ENCODE results near the gene BACH2. TPM values are rescaled to one million over a fixed set of nuclear protein-coding genes. Genes with fewer than 3 reads are reported as not detected.
A peak's percentile ranks its signal among the peaks of the same experiment; 100 is the strongest.
"Not testable (repeated sequence)": the region's sequence is repeated elsewhere in the genome, so short reads cannot be mapped to it uniquely, and the experiment has no call there.

The BACH2 gene
- total RNA-seq, 8 experiments from 2014 or later: 0.25 to 34.3 (median 19.4) TPM

DNA sequence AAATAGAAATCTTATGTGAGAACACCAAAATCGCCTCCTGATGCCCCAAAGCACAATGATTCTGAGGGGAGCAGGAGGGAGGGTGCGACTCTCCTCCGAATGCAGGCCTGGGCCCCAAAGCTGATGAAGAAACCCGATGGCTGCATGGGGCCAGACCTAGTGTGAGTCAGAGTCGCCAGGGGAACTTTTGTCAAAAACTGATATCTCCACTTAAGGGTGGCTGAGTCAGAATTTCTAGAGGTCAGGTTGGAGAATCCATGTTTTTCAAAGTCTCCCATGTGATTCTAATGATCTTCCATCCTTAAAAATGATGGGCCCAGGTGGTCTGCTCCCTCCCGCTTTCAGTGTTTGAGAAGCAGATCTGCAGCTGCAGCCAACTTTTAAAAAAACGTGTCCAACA lies 172.8 kb downstream of the BACH2 start:
- no peak overlapping the region for H3K4me3 ChIP-seq
- 17 to 96% (median 80%) methylated on average over 1 to 4 of the region's 7 CpGs; no CpG with 5 or more reads in 2 of the 10 experiments for WGBS, 10 experiments
- in situ Hi-C loops (cut with MboI; ENCODE audit: low pct_unique_long_range_greater_than_20kb in 2 of 9, low sequenced_read_pairs in 9 of 9, unreplicated experiment in 9 of 9): no loop called here
- H3K4me1 ChIP-seq (replicated peaks in 1 of 2): peaks cover 0 to 5% of the 10 kb centered on the region in 2 donors
- H3K27ac ChIP-seq: no peak overlapping the region
- no peak for ATAC-seq (replicated peaks in 6 of 8)

- ATAC-seq (replicated peaks in 6 of 8): no peak
- no peak overlapping the region for H3K4me3 ChIP-seq
- H3K27ac ChIP-seq: no peak overlapping the region
- WGBS, 10 experiments: 28 to 100% (median 96%) methylated on average over 1 to 3 of the region's 4 CpGs; no CpG with 5 or more reads in 2 of the 10 experiments
- peaks cover 0 to 8% of the 10 kb centered on the region in 2 donors for H3K4me1 ChIP-seq (replicated peaks in 1 of 2)
- in situ Hi-C loops (cut with MboI; ENCODE audit: low pct_unique_long_range_greater_than_20kb in 2 of 9, low sequenced_read_pairs in 9 of 9, unreplicated experiment in 9 of 9): no loop called here
These were observed 174.7 kb downstream of the BACH2 start for GRCh38 chr6:90121982-90122381.

- in situ Hi-C loops (cut with MboI; ENCODE audit: low pct_unique_long_range_greater_than_20kb in 2 of 9, low sequenced_read_pairs in 9 of 9, unreplicated experiment in 9 of 9): no loop called here
- 63 to 100% (median 100%) methylated on average over 2 of the region's 2 CpGs; no CpG with 5 or more reads in 3 of the 10 experiments for WGBS, 10 experiments
- Histone ChIP-seq H3K27ac (no peak overlapping the region), H3K4me3 (no peak overlapping the region), H3K4me1 (replicated peaks in 1 of 2) (peaks cover 0 to 5% of the 10 kb centered on the region in 2 donors)
- ATAC-seq (replicated peaks in 6 of 8): no peak
These were observed 176.3 kb downstream of the BACH2 start for GRCh38 chr6:90120327-90120726.

DNA sequence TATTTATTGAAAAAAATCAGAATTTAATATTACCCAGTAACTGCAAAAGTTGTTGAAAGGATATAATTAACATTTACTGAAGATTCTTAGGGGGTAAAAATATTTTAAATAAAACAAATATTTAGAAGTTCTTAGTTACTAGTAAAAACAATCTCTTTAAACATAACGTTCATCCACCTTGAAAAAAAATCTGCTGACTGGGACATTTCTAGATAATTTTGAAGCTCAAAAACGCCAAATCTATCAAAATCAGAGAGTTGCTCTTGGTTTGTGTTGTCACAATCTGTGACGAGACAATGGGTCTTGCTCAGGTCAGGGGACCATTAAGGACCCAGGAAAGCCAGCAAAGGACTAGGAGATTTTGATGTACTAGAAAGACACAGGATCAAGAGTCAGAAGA lies 177.0 kb downstream of the BACH2 start:
- peaks cover 0 to 5% of the 10 kb centered on the region in 2 donors for H3K4me1 ChIP-seq (replicated peaks in 1 of 2)
- 28 to 100% (median 82%) methylated on average over 2 to 3 of the region's 3 CpGs; no CpG with 5 or more reads in 1 of the 10 experiments for WGBS, 10 experiments
- in situ Hi-C loops (cut with MboI; ENCODE audit: low pct_unique_long_range_greater_than_20kb in 2 of 9, low sequenced_read_pairs in 9 of 9, unreplicated experiment in 9 of 9): no loop called here
- H3K27ac ChIP-seq: no peak overlapping the region
- no peak overlapping the region for H3K4me3 ChIP-seq
- ATAC-seq (replicated peaks in 6 of 8): no peak

DNA sequence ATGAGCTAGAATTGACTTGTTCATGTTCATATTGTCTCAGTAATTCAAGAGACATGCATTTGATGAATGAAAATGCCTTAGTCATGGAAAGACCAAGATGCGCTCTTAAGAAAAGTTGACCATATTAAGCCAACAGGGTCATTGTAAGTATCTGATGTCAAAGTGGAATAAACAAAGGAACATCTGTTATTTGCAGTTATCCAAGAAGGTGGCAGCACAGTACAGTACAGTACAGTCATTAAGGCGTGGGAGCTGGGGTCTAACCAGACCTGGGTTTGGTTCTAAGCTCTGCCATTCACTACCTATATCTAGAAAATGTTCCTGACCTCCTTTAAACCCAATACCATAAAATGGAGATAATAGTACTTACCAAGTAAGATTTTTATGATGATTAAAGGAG lies 178.1 kb downstream of the BACH2 start:
- Histone ChIP-seq H3K4me3 (no peak overlapping the region), H3K4me1 (replicated peaks in 1 of 2) (peaks cover 0 to 5% of the 10 kb centered on the region in 2 donors), H3K27ac (no peak overlapping the region)
- in situ Hi-C loops (cut with MboI; ENCODE audit: low pct_unique_long_range_greater_than_20kb in 2 of 9, low sequenced_read_pairs in 9 of 9, unreplicated experiment in 9 of 9): no loop called here
- peak in 2 of 8 experiments; percentile 36 to 55 for ATAC-seq (replicated peaks in 6 of 8)
- 50 to 100% (median 83%) methylated on average over 1 to 2 of the region's 2 CpGs; no CpG with 5 or more reads in 3 of the 10 experiments for WGBS, 10 experiments

DNA sequence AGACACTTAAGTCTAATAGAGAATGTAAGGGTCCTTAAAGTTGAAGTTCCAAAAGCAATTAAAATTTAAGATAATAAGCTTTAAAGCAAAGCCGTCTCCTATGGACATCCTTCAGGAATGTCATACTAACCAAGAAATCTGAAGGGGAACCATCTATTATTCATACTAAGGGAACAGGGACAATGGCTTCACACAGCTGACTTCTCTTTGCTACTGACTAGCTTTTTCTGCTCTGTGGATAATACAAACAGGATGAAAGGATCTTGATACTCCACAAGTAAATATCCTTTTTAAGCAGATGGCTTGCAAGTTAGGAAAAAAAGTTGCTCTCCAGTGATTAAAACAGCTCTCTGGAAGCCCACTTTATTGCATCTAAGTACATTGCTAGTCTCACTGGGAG lies 178.6 kb downstream of the BACH2 start:
- no peak overlapping the region for H3K4me3 ChIP-seq
- no peak overlapping the region for H3K27ac ChIP-seq
- H3K4me1 ChIP-seq (replicated peaks in 1 of 2): peaks cover 0 to 5% of the 10 kb centered on the region in 2 donors
- in situ Hi-C loops (cut with MboI; ENCODE audit: low pct_unique_long_range_greater_than_20kb in 2 of 9, low sequenced_read_pairs in 9 of 9, unreplicated experiment in 9 of 9): no loop called here
- ATAC-seq (replicated peaks in 6 of 8): peak in 3 of 8 experiments; percentile 48 to 80 (median 65)
- WGBS, 10 experiments: 57 to 100% (median 83%) methylated on average over 1 of the region's 1 CpG; no CpG with 5 or more reads in 2 of the 10 experiments

- H3K27ac ChIP-seq; in situ Hi-C loops (cut with MboI; ENCODE audit: low pct_unique_long_range_greater_than_20kb in 2 of 9, low sequenced_read_pairs in 9 of 9, unreplicated experiment in 9 of 9); ATAC-seq (replicated peaks in 6 of 8); H3K4me3 ChIP-seq; H3K4me1 ChIP-seq (replicated peaks in 1 of 2): not testable (repeated sequence)
- WGBS, 10 experiments: 43 to 100% (median 82%) methylated on average over 1 to 3 of the region's 3 CpGs; no CpG with 5 or more reads in 2 of the 10 experiments
These were observed 180.5 kb downstream of the BACH2 start for GRCh38 chr6:90116126-90116525.

DNA sequence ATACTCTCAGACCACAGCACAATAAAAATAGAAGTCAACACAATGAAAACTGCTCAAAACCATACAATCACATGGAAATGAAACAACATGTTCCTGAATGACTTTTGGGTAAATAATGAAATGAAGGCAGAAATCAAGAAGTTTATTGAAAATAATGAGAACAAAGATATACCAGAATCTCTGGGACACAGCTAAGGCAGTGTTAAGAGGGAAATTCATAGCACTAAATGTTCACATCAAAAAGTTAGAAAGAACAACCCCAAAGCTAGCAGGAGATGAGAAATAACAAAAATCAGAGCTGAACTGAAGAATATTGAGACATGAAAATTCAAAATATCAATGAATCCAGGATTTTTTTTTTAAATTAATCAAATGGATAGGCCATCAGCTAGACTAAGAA lies 183.3 kb downstream of the BACH2 start:
- no peak overlapping the region for H3K27ac ChIP-seq
- peaks cover 0 to 2% of the 10 kb centered on the region in 2 donors for H3K4me1 ChIP-seq (replicated peaks in 1 of 2)
- no peak for ATAC-seq (replicated peaks in 6 of 8)
- in situ Hi-C loops (cut with MboI; ENCODE audit: low pct_unique_long_range_greater_than_20kb in 2 of 9, low sequenced_read_pairs in 9 of 9, unreplicated experiment in 9 of 9): no loop called here
- no peak overlapping the region for H3K4me3 ChIP-seq

DNA sequence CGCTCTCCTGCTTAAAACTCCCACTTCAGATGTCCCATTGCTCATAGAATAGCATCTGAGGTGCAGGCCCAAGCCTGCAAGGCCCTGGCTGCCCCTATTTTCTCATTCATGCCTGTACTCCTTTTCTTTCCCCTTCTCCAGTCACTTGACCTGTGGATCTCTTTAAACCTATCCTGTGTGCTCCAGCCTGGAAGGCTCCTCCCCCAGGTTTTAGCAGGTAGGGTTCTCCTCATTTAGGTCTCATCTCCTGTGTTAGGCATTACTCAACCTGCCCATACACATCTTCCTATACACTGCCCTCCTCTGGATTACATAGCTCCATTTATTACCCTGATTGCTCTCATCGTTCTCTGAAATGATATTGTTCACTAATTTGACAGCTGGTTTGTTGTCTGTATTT lies 185.3 kb downstream of the BACH2 start:
- Histone ChIP-seq H3K4me3 (no peak overlapping the region), H3K4me1 (replicated peaks in 1 of 2) (peaks cover 0 to 4% of the 10 kb centered on the region in 2 donors), H3K27ac (no peak overlapping the region)
- ATAC-seq (replicated peaks in 6 of 8): no peak
- 52 to 100% (median 91%) methylated on average over 1 to 2 of the region's 2 CpGs; no CpG with 5 or more reads in 3 of the 10 experiments for WGBS, 10 experiments
- in situ Hi-C loops (cut with MboI; ENCODE audit: low pct_unique_long_range_greater_than_20kb in 2 of 9, low sequenced_read_pairs in 9 of 9, unreplicated experiment in 9 of 9): no loop called here

- WGBS, 10 experiments: 50 to 100% (median 93%) methylated on average over 1 to 5 of the region's 5 CpGs; no CpG with 5 or more reads in 4 of the 10 experiments
- in situ Hi-C loops (cut with MboI; ENCODE audit: low pct_unique_long_range_greater_than_20kb in 2 of 9, low sequenced_read_pairs in 9 of 9, unreplicated experiment in 9 of 9): no loop called here
- Histone ChIP-seq H3K4me1 (replicated peaks in 1 of 2) (peaks cover 0 to 4% of the 10 kb centered on the region in 2 donors), H3K27ac (no peak overlapping the region), H3K4me3 (no peak overlapping the region)
- ATAC-seq (replicated peaks in 6 of 8): no peak
These were observed 185.7 kb downstream of the BACH2 start for GRCh38 chr6:90110971-90111370.

GRCh38 chr6:90109141-90109540 lies 187.5 kb downstream of the BACH2 start:
- Histone ChIP-seq H3K4me3 (no peak overlapping the region), H3K27ac (no peak overlapping the region), H3K4me1 (replicated peaks in 1 of 2) (peaks cover 0 to 4% of the 10 kb centered on the region in 2 donors)
- 46 to 100% (median 61%) methylated on average over 1 to 4 of the region's 4 CpGs for WGBS, 10 experiments
- ATAC-seq (replicated peaks in 6 of 8): no peak
- in situ Hi-C loops (cut with MboI; ENCODE audit: low pct_unique_long_range_greater_than_20kb in 2 of 9, low sequenced_read_pairs in 9 of 9, unreplicated experiment in 9 of 9): no loop called here

- ATAC-seq (replicated peaks in 6 of 8): peak in 4 of 8 experiments; percentile 40 to 94 (median 70)
- Histone ChIP-seq H3K4me1 (replicated peaks in 1 of 2) (peaks cover 0 to 4% of the 10 kb centered on the region in 2 donors), H3K4me3 (no peak overlapping the region), H3K27ac (no peak overlapping the region)
- in situ Hi-C loops (cut with MboI; ENCODE audit: low pct_unique_long_range_greater_than_20kb in 2 of 9, low sequenced_read_pairs in 9 of 9, unreplicated experiment in 9 of 9): no loop called here
- 8 to 100% (median 50%) methylated on average over 1 to 3 of the region's 3 CpGs; no CpG with 5 or more reads in 1 of the 10 experiments for WGBS, 10 experiments
These were observed 188.8 kb downstream of the BACH2 start for GRCh38 chr6:90107771-90108282.

DNA sequence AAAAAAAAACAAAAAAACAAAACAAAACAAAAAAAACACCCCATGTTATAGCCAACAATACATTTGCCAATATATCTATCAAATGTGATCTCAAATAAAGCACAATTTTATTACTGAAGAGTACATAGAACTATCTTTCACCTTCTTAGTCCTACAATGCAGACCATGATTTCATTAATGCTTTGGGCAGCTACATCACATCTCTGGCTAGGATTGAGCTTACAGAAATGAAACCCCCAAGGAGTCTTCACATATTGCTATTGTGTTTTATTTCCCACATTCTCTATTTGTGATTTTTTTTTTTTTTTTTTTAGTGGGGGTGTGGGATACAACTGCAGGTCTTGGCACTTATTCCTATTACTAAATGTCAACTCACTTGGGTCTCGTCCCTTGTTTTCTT lies 189.3 kb downstream of the BACH2 start:
- peak in 1 of 8 experiments; percentile 6 for ATAC-seq (replicated peaks in 6 of 8)
- Histone ChIP-seq H3K4me3 (no peak overlapping the region), H3K27ac (no peak overlapping the region), H3K4me1 (replicated peaks in 1 of 2) (peaks cover 0 to 4% of the 10 kb centered on the region in 2 donors)
- in situ Hi-C loops (cut with MboI; ENCODE audit: low pct_unique_long_range_greater_than_20kb in 2 of 9, low sequenced_read_pairs in 9 of 9, unreplicated experiment in 9 of 9): no loop called here
- 14 to 88% (median 54%) methylated on average over 1 of the region's 1 CpG; no CpG with 5 or more reads in 2 of the 10 experiments for WGBS, 10 experiments

DNA sequence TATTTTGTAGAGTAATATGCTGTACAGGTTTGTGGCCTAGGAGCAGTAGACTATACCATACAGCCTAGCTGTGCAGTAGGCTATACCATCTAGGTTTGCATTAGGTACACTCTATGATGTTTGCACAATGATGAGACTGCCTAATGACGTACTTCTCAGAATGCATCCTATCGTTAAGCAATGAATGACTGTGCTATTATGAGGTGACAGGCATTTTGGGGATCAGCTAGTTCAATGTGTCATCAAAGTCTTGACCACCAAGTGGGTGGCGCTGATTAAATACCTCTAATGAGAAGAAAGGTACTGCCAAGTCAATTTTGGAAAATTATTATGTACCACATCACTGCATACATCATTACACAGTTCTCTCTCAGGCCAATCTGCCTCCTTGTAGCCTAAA lies 190.2 kb downstream of the BACH2 start:
- WGBS, 10 experiments: 81 to 100% (median 92%) methylated on average over 2 to 3 of the region's 3 CpGs; no CpG with 5 or more reads in 5 of the 10 experiments
- no peak for ATAC-seq (replicated peaks in 6 of 8)
- in situ Hi-C loops (cut with MboI; ENCODE audit: low pct_unique_long_range_greater_than_20kb in 2 of 9, low sequenced_read_pairs in 9 of 9, unreplicated experiment in 9 of 9): no loop called here
- H3K4me3 ChIP-seq: no peak overlapping the region
- H3K4me1 ChIP-seq (replicated peaks in 1 of 2): peaks cover 0 to 4% of the 10 kb centered on the region in 2 donors
- no peak overlapping the region for H3K27ac ChIP-seq

Data from motor neuron (in vitro differentiated cells).